Measurements from ENCODE around the gene DNAJC27.

DNA sequence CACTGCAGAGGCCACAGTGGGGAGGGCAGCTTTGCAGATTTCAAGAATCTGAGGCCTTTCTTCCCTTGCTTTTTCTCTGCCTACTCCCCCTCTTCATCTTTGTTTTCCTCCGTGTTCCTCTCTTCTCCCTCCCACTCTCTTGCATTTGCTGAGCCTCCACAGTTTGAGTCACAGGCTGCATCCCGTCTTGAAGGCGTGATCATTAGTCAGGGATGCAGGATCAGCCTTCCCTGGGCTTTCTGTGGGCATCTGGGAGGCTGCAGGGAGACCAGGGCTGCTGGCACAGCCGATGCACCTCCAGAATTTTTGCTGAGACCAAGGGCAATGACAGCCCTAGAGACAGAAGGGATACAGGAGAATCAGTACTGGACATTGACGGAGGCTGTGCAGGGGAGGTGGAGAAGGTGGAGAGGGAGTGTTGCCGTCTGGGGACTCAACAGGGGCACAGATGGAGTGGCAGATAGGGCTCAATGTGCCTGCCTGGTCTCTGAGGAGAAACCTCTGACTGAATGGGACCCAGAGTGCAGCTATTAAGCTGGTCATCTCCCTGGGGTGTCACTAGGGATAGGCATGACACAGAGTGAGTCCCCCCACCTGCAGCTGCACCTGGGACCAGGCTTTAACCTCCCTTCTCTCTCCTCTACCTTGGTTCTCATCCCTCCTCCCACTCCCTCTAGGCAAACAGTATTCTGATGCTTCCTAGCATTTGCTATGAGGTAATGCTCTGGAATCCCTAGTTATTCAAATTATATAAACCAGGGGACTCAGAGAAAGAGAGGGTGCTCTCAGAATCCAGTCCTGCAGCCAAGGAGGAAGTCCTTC is 29.0 kb upstream of the DNAJC27 start:
- TF ChIP-seq, protein P1, sequence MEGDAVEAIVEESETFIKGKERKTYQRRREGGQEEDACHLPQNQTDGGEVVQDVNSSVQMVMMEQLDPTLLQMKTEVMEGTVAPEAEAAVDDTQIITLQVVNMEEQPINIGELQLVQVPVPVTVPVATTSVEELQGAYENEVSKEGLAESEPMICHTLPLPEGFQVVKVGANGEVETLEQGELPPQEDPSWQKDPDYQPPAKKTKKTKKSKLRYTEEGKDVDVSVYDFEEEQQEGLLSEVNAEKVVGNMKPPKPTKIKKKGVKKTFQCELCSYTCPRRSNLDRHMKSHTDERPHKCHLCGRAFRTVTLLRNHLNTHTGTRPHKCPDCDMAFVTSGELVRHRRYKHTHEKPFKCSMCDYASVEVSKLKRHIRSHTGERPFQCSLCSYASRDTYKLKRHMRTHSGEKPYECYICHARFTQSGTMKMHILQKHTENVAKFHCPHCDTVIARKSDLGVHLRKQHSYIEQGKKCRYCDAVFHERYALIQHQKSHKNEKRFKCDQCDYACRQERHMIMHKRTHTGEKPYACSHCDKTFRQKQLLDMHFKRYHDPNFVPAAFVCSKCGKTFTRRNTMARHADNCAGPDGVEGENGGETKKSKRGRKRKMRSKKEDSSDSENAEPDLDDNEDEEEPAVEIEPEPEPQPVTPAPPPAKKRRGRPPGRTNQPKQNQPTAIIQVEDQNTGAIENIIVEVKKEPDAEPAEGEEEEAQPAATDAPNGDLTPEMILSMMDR (IDR thresholded peaks at IDR 0.05), result no peak
- TF ChIP-seq EZH2 (IDR thresholded peaks at IDR 0.05; ENCODE audit: borderline replicate concordance, insufficient read depth, low read depth, low read length, poor library complexity, severe bottlenecking), result no peak

Measured in B cell (primary cell).